ENCODE results near the gene RBM19.

DNA sequence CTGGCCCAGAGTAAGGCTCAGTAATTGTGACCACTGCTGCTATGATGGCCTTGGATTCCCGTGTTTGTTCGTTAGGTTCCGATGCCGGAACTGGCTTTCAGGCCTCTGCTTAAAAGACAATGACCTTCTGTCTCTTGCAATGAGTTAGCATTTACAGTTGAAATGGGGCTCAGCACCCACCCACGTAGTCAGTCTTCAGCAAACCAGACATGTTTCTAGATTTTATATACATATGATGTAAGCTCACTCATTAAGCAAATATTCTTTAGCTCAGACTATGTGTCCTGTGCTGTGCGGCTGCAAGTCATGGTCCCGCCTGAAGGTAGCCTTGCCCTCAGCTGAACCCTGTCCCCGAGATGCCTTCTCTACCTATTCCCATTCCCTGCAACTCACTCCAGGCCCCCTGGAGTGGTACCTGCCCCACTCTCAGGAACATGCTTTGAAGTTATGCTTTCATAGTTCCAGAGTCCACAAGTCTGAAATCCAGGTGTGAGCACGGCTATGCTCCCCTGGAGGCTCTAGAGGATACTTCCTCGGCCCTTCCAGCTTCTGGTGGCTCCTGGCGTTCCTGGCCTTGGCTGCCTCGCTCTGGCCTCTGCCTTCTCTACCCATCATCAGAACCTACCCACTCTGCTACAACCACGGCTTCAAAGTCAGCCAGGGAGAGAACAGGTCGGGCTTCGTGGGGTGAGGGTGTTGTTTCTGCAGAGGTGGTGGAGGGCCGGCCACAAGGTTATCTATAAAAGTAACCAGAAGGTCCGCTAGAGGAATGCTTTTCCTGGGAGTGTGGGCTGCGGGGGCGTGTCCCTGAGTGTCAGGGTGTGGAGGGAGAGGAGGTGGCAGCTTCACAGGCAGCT, 157.8 kb downstream of the RBM19 start:
- TF ChIP-seq MAX (IDR thresholded peaks at IDR 0.05) (no peak), CTCF (IDR thresholded peaks at IDR 0.05; ENCODE audit: low read depth, low read length, missing input control) (no peak), REST (IDR thresholded peaks at IDR 0.05) (no peak), NR2F2 (IDR thresholded peaks at IDR 0.05) (no peak), YY1 (IDR thresholded peaks at IDR 0.05) (no peak), RXRA (IDR thresholded peaks at IDR 0.05) (no peak), ATF3 (IDR thresholded peaks at IDR 0.05) (no peak), TAF1 (conservative IDR thresholded peaks at IDR 0.05) (no peak), SP1 (IDR thresholded peaks at IDR 0.05) (no peak), JUND (IDR thresholded peaks at IDR 0.05) (no peak), EGR1 (IDR thresholded peaks at IDR 0.05; ENCODE audit: low read depth in 2 of 2) (no peak), GABPA (IDR thresholded peaks at IDR 0.05 in 1 of 2, conservative IDR thresholded peaks at IDR 0.05 in 1 of 2) (no peak)
- TF ChIP-seq, protein P1, sequence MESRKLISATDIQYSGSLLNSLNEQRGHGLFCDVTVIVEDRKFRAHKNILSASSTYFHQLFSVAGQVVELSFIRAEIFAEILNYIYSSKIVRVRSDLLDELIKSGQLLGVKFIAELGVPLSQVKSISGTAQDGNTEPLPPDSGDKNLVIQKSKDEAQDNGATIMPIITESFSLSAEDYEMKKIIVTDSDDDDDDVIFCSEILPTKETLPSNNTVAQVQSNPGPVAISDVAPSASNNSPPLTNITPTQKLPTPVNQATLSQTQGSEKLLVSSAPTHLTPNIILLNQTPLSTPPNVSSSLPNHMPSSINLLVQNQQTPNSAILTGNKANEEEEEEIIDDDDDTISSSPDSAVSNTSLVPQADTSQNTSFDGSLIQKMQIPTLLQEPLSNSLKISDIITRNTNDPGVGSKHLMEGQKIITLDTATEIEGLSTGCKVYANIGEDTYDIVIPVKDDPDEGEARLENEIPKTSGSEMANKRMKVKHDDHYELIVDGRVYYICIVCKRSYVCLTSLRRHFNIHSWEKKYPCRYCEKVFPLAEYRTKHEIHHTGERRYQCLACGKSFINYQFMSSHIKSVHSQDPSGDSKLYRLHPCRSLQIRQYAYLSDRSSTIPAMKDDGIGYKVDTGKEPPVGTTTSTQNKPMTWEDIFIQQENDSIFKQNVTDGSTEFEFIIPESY (IDR thresholded peaks at IDR 0.05): no peak
